GM12891 (cell line): Measurements from ENCODE around the gene NRTN.

Experiments used
- POLR2A ChIP-seq: IDR thresholded peaks from 2 replicates; pipeline ENCODE4 v1.6.1; 2011; ENCODE audit warnings: low read depth, low read length, control low read depth
- POLR2AphosphoS5 ChIP-seq: IDR thresholded peaks from 2 replicates; pipeline ENCODE4 v1.6.1; 2011; ENCODE audit warnings: low read depth, low read length, control low read depth
- POU2F2 ChIP-seq: IDR thresholded peaks from 2 replicates; pipeline ENCODE4 v1.6.1; 2011; ENCODE audit warnings: low read depth, mild to moderate bottlenecking, control low read depth, low read length, moderate library complexity
- SPI1 ChIP-seq: IDR thresholded peaks from 2 replicates; pipeline ENCODE4 v1.6.1; 2011; ENCODE audit warnings: low read depth, low read length, control low read depth
- TAF1 ChIP-seq: IDR thresholded peaks from 2 replicates; pipeline ENCODE4 v1.6.1; 2011; ENCODE audit warnings: low read depth, low read length, control low read depth

DNA sequence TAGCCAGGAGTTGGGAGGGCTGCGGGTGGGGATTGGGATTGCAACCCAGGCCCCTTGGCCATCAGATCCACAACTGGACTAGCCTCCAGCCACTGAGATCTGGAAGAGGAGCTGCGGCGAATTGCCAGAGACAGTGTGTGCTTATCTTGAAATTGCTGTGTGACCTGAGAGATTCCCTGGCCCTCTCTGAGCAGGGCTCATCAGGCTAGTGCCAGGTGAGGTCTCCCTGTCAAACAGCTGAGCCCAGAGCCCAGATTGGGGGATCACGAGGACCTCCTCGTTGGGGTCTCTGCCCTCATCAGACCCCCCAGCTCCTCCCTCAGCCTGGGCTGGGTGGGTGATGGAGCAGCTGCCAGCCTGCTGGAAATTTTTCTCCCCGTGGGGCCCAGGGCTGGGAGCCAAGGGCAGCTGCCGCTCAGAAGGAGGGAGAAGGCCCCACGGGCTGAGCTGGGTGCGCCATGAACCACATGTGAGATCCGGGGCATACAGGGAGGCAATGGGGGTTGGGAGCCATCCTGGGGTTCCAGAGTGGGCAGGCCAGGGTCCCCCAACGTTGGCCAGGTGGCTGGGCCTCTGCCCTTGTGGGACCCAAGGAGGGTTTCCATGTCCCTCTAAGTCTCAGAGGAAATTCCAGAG, 58.3 kb downstream of the NRTN start:
- TF ChIP-seq POLR2AphosphoS5 (no peak), POU2F2 (no peak), POLR2A (no peak), TAF1 (no peak), SPI1 (no peak)
